Suppressor macrophage (primary cell): ENCODE data around the gene LAX1.

Experiments used
- DNase-seq, 4 experiments: peaks; one replicate each; pipeline ENCODE4 v3.0.0-alpha.2; 2020 to 2022

The LAX1 gene

DNA sequence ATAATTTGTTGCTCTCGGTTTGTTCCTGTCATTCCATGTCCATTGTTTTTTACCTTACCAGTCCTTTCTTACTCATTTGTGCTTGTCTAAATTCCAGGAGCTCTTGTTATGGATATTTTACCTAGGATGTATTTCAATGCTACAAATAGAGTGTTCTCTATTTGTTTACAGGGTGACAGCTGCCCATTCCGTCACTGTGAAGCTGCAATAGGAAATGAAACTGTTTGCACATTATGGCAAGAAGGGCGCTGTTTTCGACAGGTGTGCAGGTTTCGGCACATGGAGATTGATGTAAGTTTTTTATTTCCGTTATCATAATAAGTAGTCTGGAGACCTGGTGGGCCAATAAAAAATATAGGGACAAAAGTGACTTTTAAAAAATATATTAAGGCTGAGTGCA lies 53.4 kb downstream of the LAX1 start:
- no peak for DNase-seq

DNA sequence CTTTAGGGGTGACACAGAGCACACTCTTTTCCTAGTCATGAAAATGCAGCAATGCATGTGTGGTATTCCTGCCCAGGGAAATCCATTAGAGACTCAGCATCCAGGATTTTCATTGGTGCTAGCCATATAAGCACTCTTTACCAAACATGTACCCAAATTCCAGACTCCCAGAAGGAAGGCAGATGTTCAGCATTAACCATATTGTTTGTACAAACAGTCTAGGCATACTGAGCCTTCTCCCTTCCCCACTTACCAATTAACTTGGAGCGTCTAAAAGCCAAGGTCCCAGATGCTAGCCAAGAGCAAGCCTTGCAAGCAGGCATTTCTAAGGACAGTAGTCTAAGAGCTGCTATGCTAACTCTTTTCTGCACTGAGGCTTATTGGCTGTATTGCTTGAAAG lies 58.3 kb downstream of the LAX1 start:
- DNase-seq: no peak
